ENCODE measurements around the gene TDRD9.
A peak's percentile ranks its signal among the peaks of the same experiment; 100 is the strongest.
"Not testable (repeated sequence)": the region's sequence is repeated elsewhere in the genome, so short reads cannot be mapped to it uniquely, and the experiment has no call there.

Gene TDRD9

GRCh38 chr14:103891667-103892215, 36.5 kb upstream of the TDRD9 start:
- DNase-seq, result no peak

GRCh38 chr14:103892247-103892646, 36.0 kb upstream of the TDRD9 start:
- no peak for DNase-seq

- no peak for DNase-seq
These were observed 34.1 kb upstream of the TDRD9 start for GRCh38 chr14:103894034-103894722.

- no peak for DNase-seq
These were observed 33.6 kb upstream of the TDRD9 start for GRCh38 chr14:103894723-103895059.

GRCh38 chr14:103896578-103896977, 31.7 kb upstream of the TDRD9 start:
- no peak for DNase-seq

GRCh38 chr14:103897075-103897947, 30.9 kb upstream of the TDRD9 start:
- DNase-seq, result no peak

GRCh38 chr14:103898204-103898603, 30.1 kb upstream of the TDRD9 start:
- no peak for DNase-seq

- no peak for DNase-seq
These were observed 29.5 kb upstream of the TDRD9 start for GRCh38 chr14:103898711-103899110.

GRCh38 chr14:103899316-103899715, 28.9 kb upstream of the TDRD9 start:
- no peak for DNase-seq

- no peak for DNase-seq
These were observed 28.4 kb upstream of the TDRD9 start for GRCh38 chr14:103899833-103900232.

GRCh38 chr14:103904493-103905107, 23.7 kb upstream of the TDRD9 start:
- no peak for DNase-seq

GRCh38 chr14:103905842-103906456, 22.3 kb upstream of the TDRD9 start:
- DNase-seq, result no peak

- DNase-seq, result no peak
These were observed 19.7 kb upstream of the TDRD9 start for GRCh38 chr14:103908580-103908979.

- no peak for DNase-seq
These were observed 18.6 kb upstream of the TDRD9 start for GRCh38 chr14:103909531-103910261.

- DNase-seq, result peak; percentile 64
These were observed 17.9 kb upstream of the TDRD9 start for GRCh38 chr14:103910262-103910935.

- DNase-seq, result no peak
These were observed 17.3 kb upstream of the TDRD9 start for GRCh38 chr14:103910984-103911383.

GRCh38 chr14:103915616-103916015, 12.6 kb upstream of the TDRD9 start:
- DNase-seq, result no peak

- DNase-seq, result no peak
These were observed 11.5 kb upstream of the TDRD9 start for GRCh38 chr14:103916636-103917262.

GRCh38 chr14:103920981-103921854, 7.0 kb upstream of the TDRD9 start:
- peak; percentile 92 for DNase-seq

GRCh38 chr14:103921855-103922200, 6.4 kb upstream of the TDRD9 start:
- not testable (repeated sequence) for DNase-seq

Measured in inflammatory macrophage treated with lipopolysaccharide for 4 hours (primary cell).